PC-9 (cell line): ENCODE results near the gene ZNF729.

Experiments
- EZH2 ChIP-seq: fragments of 200-600 bp; sonication (generic); IDR thresholded peaks from 2 replicates; pipeline ENCODE4 v1.8.0; 2017; ENCODE audit warnings: antibody characterized with exemption, low read depth
- TF ChIP-seq, protein P1 (sequence below): fragments of 200-600 bp; sonication (generic); conservative IDR thresholded peaks from 2 replicates; pipeline ENCODE4 v1.6.1; 2017; ENCODE audit warnings: mixed run types, antibody characterized with exemption, mild to moderate bottlenecking, moderate library complexity

DNA sequence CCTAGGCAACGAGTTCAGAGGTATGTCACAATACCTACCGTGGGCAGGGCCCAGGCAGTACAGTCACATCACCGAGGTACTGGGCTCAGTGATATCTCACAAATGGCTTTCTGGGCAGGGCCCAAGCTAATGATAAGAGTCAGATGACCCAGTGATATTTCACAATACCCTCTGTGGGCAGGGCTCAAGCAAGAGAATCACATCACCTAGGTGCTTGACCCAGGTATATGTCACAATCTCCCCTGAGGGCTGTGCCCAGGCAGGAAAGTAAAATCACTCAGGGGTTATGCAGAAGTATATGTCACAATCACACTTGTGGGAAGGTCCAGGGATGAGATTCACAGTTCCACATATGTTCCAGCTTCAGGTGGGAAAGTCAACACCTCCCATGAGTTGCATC lies 45.3 kb downstream of the ZNF729 start:
- TF ChIP-seq, protein P1, sequence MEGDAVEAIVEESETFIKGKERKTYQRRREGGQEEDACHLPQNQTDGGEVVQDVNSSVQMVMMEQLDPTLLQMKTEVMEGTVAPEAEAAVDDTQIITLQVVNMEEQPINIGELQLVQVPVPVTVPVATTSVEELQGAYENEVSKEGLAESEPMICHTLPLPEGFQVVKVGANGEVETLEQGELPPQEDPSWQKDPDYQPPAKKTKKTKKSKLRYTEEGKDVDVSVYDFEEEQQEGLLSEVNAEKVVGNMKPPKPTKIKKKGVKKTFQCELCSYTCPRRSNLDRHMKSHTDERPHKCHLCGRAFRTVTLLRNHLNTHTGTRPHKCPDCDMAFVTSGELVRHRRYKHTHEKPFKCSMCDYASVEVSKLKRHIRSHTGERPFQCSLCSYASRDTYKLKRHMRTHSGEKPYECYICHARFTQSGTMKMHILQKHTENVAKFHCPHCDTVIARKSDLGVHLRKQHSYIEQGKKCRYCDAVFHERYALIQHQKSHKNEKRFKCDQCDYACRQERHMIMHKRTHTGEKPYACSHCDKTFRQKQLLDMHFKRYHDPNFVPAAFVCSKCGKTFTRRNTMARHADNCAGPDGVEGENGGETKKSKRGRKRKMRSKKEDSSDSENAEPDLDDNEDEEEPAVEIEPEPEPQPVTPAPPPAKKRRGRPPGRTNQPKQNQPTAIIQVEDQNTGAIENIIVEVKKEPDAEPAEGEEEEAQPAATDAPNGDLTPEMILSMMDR: no peak
- TF ChIP-seq EZH2: no peak
